ENCODE measurements around the gene NENF.

Gene NENF

DNA sequence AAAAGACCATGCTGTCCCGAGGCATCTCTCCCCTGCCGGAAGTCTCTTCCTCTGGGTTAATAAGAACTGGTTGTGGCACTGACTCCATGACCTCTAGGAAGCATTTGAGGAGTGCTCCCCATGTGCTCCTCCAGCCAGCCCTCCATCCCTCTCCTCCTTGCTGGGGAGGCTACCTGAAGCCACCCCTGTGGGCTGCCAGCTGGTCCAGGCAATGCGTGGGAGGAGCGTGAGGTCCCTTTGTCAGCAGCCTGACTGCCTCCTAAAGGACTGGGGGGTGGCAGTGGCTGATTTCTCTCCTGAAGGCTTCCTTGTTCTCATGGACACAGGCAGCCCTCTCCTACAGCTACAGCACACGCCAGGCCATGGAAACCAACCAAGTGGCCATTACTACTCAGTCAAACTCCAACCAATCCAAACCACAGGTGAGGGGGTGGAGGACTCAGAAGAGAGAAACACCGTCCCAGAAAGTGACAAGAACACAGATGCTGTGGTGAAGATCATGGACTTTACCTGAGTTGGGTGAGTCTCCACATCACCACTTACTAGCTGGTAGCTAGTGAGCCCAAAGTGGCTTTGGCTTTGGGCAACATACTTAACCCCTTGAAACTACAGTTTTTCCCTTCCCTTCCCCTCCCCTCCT, 35.2 kb downstream of the NENF start:
- Histone ChIP-seq H3K27ac (ENCODE audit: low read depth, low read length, poor library complexity, severe bottlenecking) (no peak overlapping the region), H3K9me3 (ENCODE audit: low read length) (no peaks in the 10 kb centered on the region), H3K4me3 (ENCODE audit: low read depth, low read length, poor library complexity, severe bottlenecking) (no peak overlapping the region), H4K20me1 (ENCODE audit: insufficient read depth, low read length) (no peaks in the 10 kb centered on the region), H3K79me2 (ENCODE audit: insufficient read depth, low read length) (no peaks in the 10 kb centered on the region), H2AFZ (ENCODE audit: low read length) (no peak overlapping the region), H3K4me1 (ENCODE audit: insufficient read depth, low read length, severe bottlenecking) (no peaks in the 10 kb centered on the region), H3K9me2 (ENCODE audit: low read depth, low read length) (no peaks in the 10 kb centered on the region), H3K4me2 (ENCODE audit: low read length) (no peak overlapping the region), H3K9ac (ENCODE audit: low read length) (no peak overlapping the region), H3K36me3 (ENCODE audit: insufficient read depth, low read length) (no peaks in the 10 kb centered on the region), H3F3A (ENCODE audit: insufficient read depth, low read length) (no peaks in the 10 kb centered on the region), H3K27me3 (ENCODE audit: insufficient read depth, low read length) (no peaks in the 10 kb centered on the region)
- TF ChIP-seq EZH2 (IDR thresholded peaks at IDR 0.05; ENCODE audit: borderline replicate concordance, low read length) (no peak), CTCF (IDR thresholded peaks at IDR 0.05; ENCODE audit: low read length) (no peak)

DNA sequence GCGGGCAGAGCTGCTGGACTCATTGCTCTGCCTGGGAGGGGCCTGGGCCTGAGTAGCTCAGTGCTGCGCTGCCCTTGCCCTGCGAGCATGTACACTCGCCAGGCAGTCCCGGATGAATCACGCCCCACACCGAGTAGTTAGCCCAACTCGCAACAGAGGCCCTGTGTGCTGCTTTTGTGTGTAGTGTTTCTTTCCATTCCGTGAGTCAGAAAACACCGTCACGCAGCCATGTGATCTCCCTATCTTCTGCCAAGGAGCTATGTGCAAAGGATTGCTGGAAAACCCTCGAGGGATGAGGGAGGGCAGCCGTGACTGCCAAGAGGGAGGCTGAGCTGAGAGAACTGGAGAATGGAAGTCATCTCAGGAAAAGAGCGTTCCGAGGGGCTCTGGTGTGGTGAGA, 37.3 kb downstream of the NENF start:
- H3F3A ChIP-seq (ENCODE audit: insufficient read depth, low read length): no peaks in the 10 kb centered on the region
- H3K9me3 ChIP-seq (ENCODE audit: low read length): no peaks in the 10 kb centered on the region
- no peaks in the 10 kb centered on the region for H3K36me3 ChIP-seq (ENCODE audit: insufficient read depth, low read length)
- no peak overlapping the region for H3K9ac ChIP-seq (ENCODE audit: low read length)
- H3K79me2 ChIP-seq (ENCODE audit: insufficient read depth, low read length): no peaks in the 10 kb centered on the region
- 0 out of 2 replicates have a peak, but pooled peaks cover 5% of the 10 kb centered on the region for H3K27me3 ChIP-seq (ENCODE audit: insufficient read depth, low read length)
- H3K4me1 ChIP-seq (ENCODE audit: insufficient read depth, low read length, severe bottlenecking): no peaks in the 10 kb centered on the region
- H4K20me1 ChIP-seq (ENCODE audit: insufficient read depth, low read length): no peaks in the 10 kb centered on the region
- no peaks in the 10 kb centered on the region for H3K9me2 ChIP-seq (ENCODE audit: low read depth, low read length)
- TF ChIP-seq CTCF (IDR thresholded peaks at IDR 0.05; ENCODE audit: low read length) (no peak), EZH2 (IDR thresholded peaks at IDR 0.05; ENCODE audit: borderline replicate concordance, low read length) (no peak)
- no peak overlapping the region for H3K4me3 ChIP-seq (ENCODE audit: low read depth, low read length, poor library complexity, severe bottlenecking)
- no peak overlapping the region for H3K4me2 ChIP-seq (ENCODE audit: low read length)
- H3K27ac ChIP-seq (ENCODE audit: low read depth, low read length, poor library complexity, severe bottlenecking): no peak overlapping the region
- H2AFZ ChIP-seq (ENCODE audit: low read length): no peak overlapping the region

DNA sequence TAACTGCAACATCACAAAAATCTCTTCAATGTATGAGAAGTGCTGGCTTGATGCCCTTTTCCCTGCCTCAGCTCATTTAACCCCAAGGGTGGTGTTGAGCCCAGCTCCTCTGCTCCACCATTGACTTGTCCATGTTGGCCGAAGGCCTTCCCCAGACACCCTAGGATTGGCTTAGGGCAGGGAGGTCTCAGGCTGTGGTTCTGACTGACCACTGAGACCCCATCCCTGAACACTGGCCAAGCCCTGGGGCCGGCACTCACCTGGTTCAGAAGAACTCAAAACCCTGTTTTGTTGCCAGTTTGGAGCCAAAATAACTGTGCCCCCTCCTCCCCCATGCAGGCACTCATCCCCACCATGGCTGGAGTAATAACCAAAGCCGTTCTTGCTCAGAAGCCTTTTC, 38.6 kb downstream of the NENF start:
- Histone ChIP-seq H4K20me1 (ENCODE audit: insufficient read depth, low read length) (no peaks in the 10 kb centered on the region), H3K4me2 (ENCODE audit: low read length) (no peak overlapping the region), H3K9me3 (ENCODE audit: low read length) (no peaks in the 10 kb centered on the region), H3K9me2 (ENCODE audit: low read depth, low read length) (no peaks in the 10 kb centered on the region), H3F3A (ENCODE audit: insufficient read depth, low read length) (no peaks in the 10 kb centered on the region), H3K79me2 (ENCODE audit: insufficient read depth, low read length) (no peaks in the 10 kb centered on the region), H3K4me3 (ENCODE audit: low read depth, low read length, poor library complexity, severe bottlenecking) (no peak overlapping the region), H2AFZ (ENCODE audit: low read length) (no peak overlapping the region), H3K36me3 (ENCODE audit: insufficient read depth, low read length) (no peaks in the 10 kb centered on the region), H3K27ac (ENCODE audit: low read depth, low read length, poor library complexity, severe bottlenecking) (no peak overlapping the region), H3K4me1 (ENCODE audit: insufficient read depth, low read length, severe bottlenecking) (no peaks in the 10 kb centered on the region), H3K9ac (ENCODE audit: low read length) (no peak overlapping the region), H3K27me3 (ENCODE audit: insufficient read depth, low read length) (0 out of 2 replicates have a peak, but pooled peaks cover 5% of the 10 kb centered on the region)
- TF ChIP-seq EZH2 (IDR thresholded peaks at IDR 0.05; ENCODE audit: borderline replicate concordance, low read length) (no peak), CTCF (IDR thresholded peaks at IDR 0.05; ENCODE audit: low read length) (no peak)
